ENCODE measurements around the gene AVPR2.
A peak's percentile ranks its signal among the peaks of the same experiment; 100 is the strongest.

The AVPR2 gene

GRCh38 chrX:153879741-153880439 is 24.6 kb upstream of the AVPR2 start:
- no peak overlapping the region for H3K27ac ChIP-seq (ENCODE audit: low read depth, low read length)

GRCh38 chrX:153880440-153880815 is 24.0 kb upstream of the AVPR2 start:
- no peaks in the 10 kb centered on the region for H3K36me3 ChIP-seq (ENCODE audit: control insufficient read depth, insufficient read depth, low read length)
- H3K9ac ChIP-seq (ENCODE audit: low read depth, low read length) = no peak overlapping the region
- H3K4me1 ChIP-seq (ENCODE audit: control insufficient read depth, insufficient read depth, low read length) = peaks cover 31% of the 10 kb centered on the region; the same call in 1 of the 2 replicates
- H3K9me3 ChIP-seq (ENCODE audit: control insufficient read depth, insufficient read depth, low read length) = peaks cover 22% of the 10 kb centered on the region
- H3K4me3 ChIP-seq (ENCODE audit: low read depth, low read length) = no peak overlapping the region
- H3K27ac ChIP-seq (ENCODE audit: low read depth, low read length) = no peak overlapping the region
- peaks cover 6% of the 10 kb centered on the region; the same call in 1 of the 2 replicates for H3K27me3 ChIP-seq (ENCODE audit: control insufficient read depth, insufficient read depth, low read length)

More at GRCh38 chrX:153879741-153880439, 24.6 kb upstream of the AVPR2 start:
- Histone ChIP-seq H3K9me3 (ENCODE audit: control insufficient read depth, insufficient read depth, low read length) (peaks cover 22% of the 10 kb centered on the region), H3K4me1 (ENCODE audit: control insufficient read depth, insufficient read depth, low read length) (peaks cover 31% of the 10 kb centered on the region; the same call in 1 of the 2 replicates), H3K9ac (ENCODE audit: low read depth, low read length) (no peak overlapping the region), H3K36me3 (ENCODE audit: control insufficient read depth, insufficient read depth, low read length) (no peaks in the 10 kb centered on the region), H3K27me3 (ENCODE audit: control insufficient read depth, insufficient read depth, low read length) (0 out of 2 replicates have a peak, but pooled peaks cover under 1% of the 10 kb centered on the region), H3K4me3 (ENCODE audit: low read depth, low read length) (0 out of 2 replicates have a peak overlapping the region, but pooled peaks have one; percentile 23)

GRCh38 chrX:153881281-153881680 is 23.2 kb upstream of the AVPR2 start:
- peaks cover 20% of the 10 kb centered on the region for H3K9me3 ChIP-seq (ENCODE audit: control insufficient read depth, insufficient read depth, low read length)
- H3K27me3 ChIP-seq (ENCODE audit: control insufficient read depth, insufficient read depth, low read length) = peaks cover 7% of the 10 kb centered on the region; the same call in 1 of the 2 replicates
- H3K27ac ChIP-seq (ENCODE audit: low read depth, low read length) = no peak overlapping the region
- no peaks in the 10 kb centered on the region for H3K36me3 ChIP-seq (ENCODE audit: control insufficient read depth, insufficient read depth, low read length)
- no peak overlapping the region for H3K4me3 ChIP-seq (ENCODE audit: low read depth, low read length)
- peaks cover 31% of the 10 kb centered on the region; the same call in 1 of the 2 replicates for H3K4me1 ChIP-seq (ENCODE audit: control insufficient read depth, insufficient read depth, low read length)
- no peak overlapping the region for H3K9ac ChIP-seq (ENCODE audit: low read depth, low read length)

- H3K9me3 ChIP-seq (ENCODE audit: control insufficient read depth, insufficient read depth, low read length) = peaks cover 20% of the 10 kb centered on the region
- no peak overlapping the region for H3K4me3 ChIP-seq (ENCODE audit: low read depth, low read length)
- H3K36me3 ChIP-seq (ENCODE audit: control insufficient read depth, insufficient read depth, low read length) = no peaks in the 10 kb centered on the region
- H3K27ac ChIP-seq (ENCODE audit: low read depth, low read length) = peak overlapping the region; percentile 47
- H3K4me1 ChIP-seq (ENCODE audit: control insufficient read depth, insufficient read depth, low read length) = peaks cover 33% of the 10 kb centered on the region; the same call in 1 of the 2 replicates
- no peak overlapping the region for H3K9ac ChIP-seq (ENCODE audit: low read depth, low read length)
- H3K27me3 ChIP-seq (ENCODE audit: control insufficient read depth, insufficient read depth, low read length) = peaks cover 7% of the 10 kb centered on the region; the same call in 1 of the 2 replicates
These were observed 22.4 kb upstream of the AVPR2 start for GRCh38 chrX:153882086-153882498.

- peak overlapping the region; percentile 40 for H3K27ac ChIP-seq (ENCODE audit: low read depth, low read length)
- no peak overlapping the region for H3K9ac ChIP-seq (ENCODE audit: low read depth, low read length)
- H3K27me3 ChIP-seq (ENCODE audit: control insufficient read depth, insufficient read depth, low read length) = peaks cover 11% of the 10 kb centered on the region; the same call in 1 of the 2 replicates
- peaks cover 36% of the 10 kb centered on the region; the same call in 1 of the 2 replicates for H3K4me1 ChIP-seq (ENCODE audit: control insufficient read depth, insufficient read depth, low read length)
- H3K36me3 ChIP-seq (ENCODE audit: control insufficient read depth, insufficient read depth, low read length) = no peaks in the 10 kb centered on the region
- H3K9me3 ChIP-seq (ENCODE audit: control insufficient read depth, insufficient read depth, low read length) = peaks cover 23% of the 10 kb centered on the region
- H3K4me3 ChIP-seq (ENCODE audit: low read depth, low read length) = no peak overlapping the region
These were observed 21.9 kb upstream of the AVPR2 start for GRCh38 chrX:153882557-153882956.

- Histone ChIP-seq H3K9me3 (ENCODE audit: control insufficient read depth, insufficient read depth, low read length) (peaks cover 23% of the 10 kb centered on the region), H3K27ac (ENCODE audit: low read depth, low read length) (peak overlapping the region; percentile 40), H3K36me3 (ENCODE audit: control insufficient read depth, insufficient read depth, low read length) (no peaks in the 10 kb centered on the region), H3K4me3 (ENCODE audit: low read depth, low read length) (no peak overlapping the region), H3K4me1 (ENCODE audit: control insufficient read depth, insufficient read depth, low read length) (peaks cover 33% of the 10 kb centered on the region; the same call in 1 of the 2 replicates), H3K27me3 (ENCODE audit: control insufficient read depth, insufficient read depth, low read length) (peaks cover 18% of the 10 kb centered on the region), H3K9ac (ENCODE audit: low read depth, low read length) (no peak overlapping the region)
These were observed 21.2 kb upstream of the AVPR2 start for GRCh38 chrX:153883163-153883843.

- Histone ChIP-seq H3K4me1 (ENCODE audit: control insufficient read depth, insufficient read depth, low read length) (peaks cover 28% of the 10 kb centered on the region; the same call in 1 of the 2 replicates), H3K9ac (ENCODE audit: low read depth, low read length) (no peak overlapping the region), H3K27me3 (ENCODE audit: control insufficient read depth, insufficient read depth, low read length) (peaks cover 19% of the 10 kb centered on the region), H3K9me3 (ENCODE audit: control insufficient read depth, insufficient read depth, low read length) (peaks cover 23% of the 10 kb centered on the region), H3K4me3 (ENCODE audit: low read depth, low read length) (no peak overlapping the region), H3K27ac (ENCODE audit: low read depth, low read length) (no peak overlapping the region), H3K36me3 (ENCODE audit: control insufficient read depth, insufficient read depth, low read length) (no peaks in the 10 kb centered on the region)
These were observed 20.3 kb upstream of the AVPR2 start for GRCh38 chrX:153884136-153884535.

- H3K27me3 ChIP-seq (ENCODE audit: control insufficient read depth, insufficient read depth, low read length) = peaks cover 19% of the 10 kb centered on the region
- H3K9me3 ChIP-seq (ENCODE audit: control insufficient read depth, insufficient read depth, low read length) = peaks cover 27% of the 10 kb centered on the region
- peaks cover 28% of the 10 kb centered on the region; the same call in 1 of the 2 replicates for H3K4me1 ChIP-seq (ENCODE audit: control insufficient read depth, insufficient read depth, low read length)
- no peak overlapping the region for H3K9ac ChIP-seq (ENCODE audit: low read depth, low read length)
- H3K36me3 ChIP-seq (ENCODE audit: control insufficient read depth, insufficient read depth, low read length) = no peaks in the 10 kb centered on the region
- peak overlapping the region; percentile 57; the same call in 1 of the 2 replicates for H3K4me3 ChIP-seq (ENCODE audit: low read depth, low read length)
- no peak overlapping the region for H3K27ac ChIP-seq (ENCODE audit: low read depth, low read length)
These were observed 19.9 kb upstream of the AVPR2 start for GRCh38 chrX:153884590-153884989.

- H3K9ac ChIP-seq (ENCODE audit: low read depth, low read length) = no peak overlapping the region
- H3K27me3 ChIP-seq (ENCODE audit: control insufficient read depth, insufficient read depth, low read length) = peaks cover 19% of the 10 kb centered on the region
- peaks cover 28% of the 10 kb centered on the region; the same call in 1 of the 2 replicates for H3K4me1 ChIP-seq (ENCODE audit: control insufficient read depth, insufficient read depth, low read length)
- H3K36me3 ChIP-seq (ENCODE audit: control insufficient read depth, insufficient read depth, low read length) = no peaks in the 10 kb centered on the region
- H3K4me3 ChIP-seq (ENCODE audit: low read depth, low read length) = peak overlapping the region; percentile 57
- peaks cover 27% of the 10 kb centered on the region for H3K9me3 ChIP-seq (ENCODE audit: control insufficient read depth, insufficient read depth, low read length)
- H3K27ac ChIP-seq (ENCODE audit: low read depth, low read length) = no peak overlapping the region
These were observed 19.2 kb upstream of the AVPR2 start for GRCh38 chrX:153885208-153885787.

- H3K36me3 ChIP-seq (ENCODE audit: control insufficient read depth, insufficient read depth, low read length) = no peaks in the 10 kb centered on the region
- H3K4me1 ChIP-seq (ENCODE audit: control insufficient read depth, insufficient read depth, low read length) = peaks cover 23% of the 10 kb centered on the region; the same call in 1 of the 2 replicates
- peak within 1 kb of the TSS; percentile 57 for H3K4me3 ChIP-seq (ENCODE audit: low read depth, low read length)
- no peak within 1 kb of the TSS; the same call in 1 of the 2 replicates for H3K9ac ChIP-seq (ENCODE audit: low read depth, low read length)
- H3K9me3 ChIP-seq (ENCODE audit: control insufficient read depth, insufficient read depth, low read length) = peaks cover 33% of the 10 kb centered on the region
- H3K27ac ChIP-seq (ENCODE audit: low read depth, low read length) = no peak within 1 kb of the TSS
- peaks cover 19% of the 10 kb centered on the region for H3K27me3 ChIP-seq (ENCODE audit: control insufficient read depth, insufficient read depth, low read length)
These were observed 18.2 kb upstream of the AVPR2 start, which contains the start of gene L1CAM for GRCh38 chrX:153885968-153886903. Gene L1CAM, minus strand, starts transcription at chrX:153886173. Its CDS starts 10,337 bp downstream, at chrX:153875836.
